ENCODE data around the gene PEX26. TPM values are rescaled to one million over a fixed set of nuclear protein-coding genes. Genes with fewer than 3 reads are reported as not detected.

The PEX26 gene
- total RNA-seq, 2 experiments from 2014 or later = 57.8 to 59.7 TPM

DNA sequence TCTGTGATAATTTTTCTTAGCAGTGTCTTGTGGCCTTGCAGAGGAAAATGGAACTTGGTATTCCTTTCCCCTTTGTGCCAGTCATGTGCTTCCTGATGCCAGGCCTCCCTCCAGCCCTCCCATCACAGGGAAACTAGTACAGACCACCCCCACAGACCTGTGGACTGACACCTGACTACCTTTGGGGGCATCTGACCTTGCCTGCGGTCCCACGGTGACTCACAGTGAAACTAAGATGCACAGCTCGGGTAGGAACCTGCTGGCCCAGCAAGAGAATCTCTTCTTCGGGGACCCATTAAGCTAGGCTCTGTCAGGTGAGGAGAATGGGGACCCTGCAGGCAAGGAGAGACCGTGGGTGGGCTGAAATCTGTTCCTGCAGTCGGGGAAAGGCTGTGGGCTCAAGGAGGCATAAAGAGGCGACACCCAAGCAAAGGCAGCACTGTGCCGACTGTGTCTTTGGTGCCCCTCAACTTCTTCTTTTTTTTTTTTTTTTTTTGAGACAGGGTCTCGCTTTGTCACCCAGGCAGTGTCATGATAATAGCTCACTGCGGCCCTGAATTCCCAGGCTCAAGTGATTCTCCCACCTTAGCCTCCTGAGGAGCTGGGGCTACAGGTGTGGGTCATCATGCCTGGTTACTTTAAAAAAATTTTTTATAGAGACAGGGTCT is 20.8 kb upstream of the PEX26 start:
- ATAC-seq = peak; percentile 24
- no peak overlapping the region for H3K4me3 Mint-ChIP-seq
- intact Hi-C loops (cut with micrococcal nuclease) = no loop called here
- H3K27me3 Mint-ChIP-seq = peaks cover 9% of the 10 kb centered on the region
- no peak for DNase-seq
- H3K36me3 Mint-ChIP-seq (ENCODE audit: low read depth) = no peaks in the 10 kb centered on the region
- no peaks in the 10 kb centered on the region for H3K4me1 Mint-ChIP-seq (ENCODE audit: low read depth)
- ChIA-PET CTCF (interaction anchor here (0.9 to 1.8 kb wide), 2 partner anchors 19 to 227 kb away, joined by 3 to 8 read pairs; no protein-coding TSS in a partner anchor), POLR2A (no interaction called here)
- H3K9me3 Mint-ChIP-seq = no peaks in the 10 kb centered on the region
- H3K27ac Mint-ChIP-seq = no peak overlapping the region
- TF ChIP-seq, protein P1, sequence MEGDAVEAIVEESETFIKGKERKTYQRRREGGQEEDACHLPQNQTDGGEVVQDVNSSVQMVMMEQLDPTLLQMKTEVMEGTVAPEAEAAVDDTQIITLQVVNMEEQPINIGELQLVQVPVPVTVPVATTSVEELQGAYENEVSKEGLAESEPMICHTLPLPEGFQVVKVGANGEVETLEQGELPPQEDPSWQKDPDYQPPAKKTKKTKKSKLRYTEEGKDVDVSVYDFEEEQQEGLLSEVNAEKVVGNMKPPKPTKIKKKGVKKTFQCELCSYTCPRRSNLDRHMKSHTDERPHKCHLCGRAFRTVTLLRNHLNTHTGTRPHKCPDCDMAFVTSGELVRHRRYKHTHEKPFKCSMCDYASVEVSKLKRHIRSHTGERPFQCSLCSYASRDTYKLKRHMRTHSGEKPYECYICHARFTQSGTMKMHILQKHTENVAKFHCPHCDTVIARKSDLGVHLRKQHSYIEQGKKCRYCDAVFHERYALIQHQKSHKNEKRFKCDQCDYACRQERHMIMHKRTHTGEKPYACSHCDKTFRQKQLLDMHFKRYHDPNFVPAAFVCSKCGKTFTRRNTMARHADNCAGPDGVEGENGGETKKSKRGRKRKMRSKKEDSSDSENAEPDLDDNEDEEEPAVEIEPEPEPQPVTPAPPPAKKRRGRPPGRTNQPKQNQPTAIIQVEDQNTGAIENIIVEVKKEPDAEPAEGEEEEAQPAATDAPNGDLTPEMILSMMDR (IDR thresholded peaks at IDR 0.05) = no peak

DNA sequence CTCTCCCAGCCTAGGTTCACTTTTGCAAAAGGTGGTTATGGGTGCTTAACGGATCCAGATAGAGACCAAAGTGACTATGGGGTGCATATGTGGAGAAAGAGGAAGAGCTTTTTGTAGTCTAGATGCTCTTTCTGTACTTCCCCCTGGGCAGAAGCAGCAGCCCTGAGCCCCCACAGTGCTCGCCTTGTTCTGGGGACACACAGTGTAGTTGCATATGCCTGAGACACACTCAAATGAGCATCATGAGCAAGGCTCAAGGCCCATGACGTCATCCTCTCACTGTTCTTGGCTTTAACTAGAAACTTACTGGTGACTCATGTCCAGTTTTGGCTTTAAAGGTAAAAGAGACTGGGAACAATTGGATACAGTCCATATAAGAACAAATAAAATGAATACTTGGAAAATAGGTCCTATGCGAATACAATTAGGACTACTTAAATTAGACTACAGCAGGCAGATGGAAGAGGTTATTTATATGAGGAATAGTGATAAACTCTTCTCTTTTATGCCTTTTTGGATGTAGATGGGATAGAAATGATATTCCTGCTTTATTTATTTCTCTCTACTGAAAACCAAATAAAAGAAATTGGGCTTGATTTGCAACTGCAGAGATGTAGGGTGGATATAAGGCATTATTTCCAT is 20.1 kb upstream of the PEX26 start:
- no peaks in the 10 kb centered on the region for H3K4me1 Mint-ChIP-seq (ENCODE audit: low read depth)
- ChIA-PET POLR2A (no interaction called here), CTCF (interaction anchor here (1.2 to 1.7 kb wide), 3 partner anchors 14 to 228 kb away, joined by 4 to 5 read pairs (median 4); no protein-coding TSS in a partner anchor)
- intact Hi-C loops (cut with micrococcal nuclease) = no loop called here
- DNase-seq = no peak
- no peak overlapping the region for H3K4me3 Mint-ChIP-seq
- no peak overlapping the region for H3K27ac Mint-ChIP-seq
- ATAC-seq = no peak
- no peaks in the 10 kb centered on the region for H3K36me3 Mint-ChIP-seq (ENCODE audit: low read depth)
- peaks cover 9% of the 10 kb centered on the region for H3K27me3 Mint-ChIP-seq
- no peaks in the 10 kb centered on the region for H3K9me3 Mint-ChIP-seq
- TF ChIP-seq, protein P1 (IDR thresholded peaks at IDR 0.05) = no peak

DNA sequence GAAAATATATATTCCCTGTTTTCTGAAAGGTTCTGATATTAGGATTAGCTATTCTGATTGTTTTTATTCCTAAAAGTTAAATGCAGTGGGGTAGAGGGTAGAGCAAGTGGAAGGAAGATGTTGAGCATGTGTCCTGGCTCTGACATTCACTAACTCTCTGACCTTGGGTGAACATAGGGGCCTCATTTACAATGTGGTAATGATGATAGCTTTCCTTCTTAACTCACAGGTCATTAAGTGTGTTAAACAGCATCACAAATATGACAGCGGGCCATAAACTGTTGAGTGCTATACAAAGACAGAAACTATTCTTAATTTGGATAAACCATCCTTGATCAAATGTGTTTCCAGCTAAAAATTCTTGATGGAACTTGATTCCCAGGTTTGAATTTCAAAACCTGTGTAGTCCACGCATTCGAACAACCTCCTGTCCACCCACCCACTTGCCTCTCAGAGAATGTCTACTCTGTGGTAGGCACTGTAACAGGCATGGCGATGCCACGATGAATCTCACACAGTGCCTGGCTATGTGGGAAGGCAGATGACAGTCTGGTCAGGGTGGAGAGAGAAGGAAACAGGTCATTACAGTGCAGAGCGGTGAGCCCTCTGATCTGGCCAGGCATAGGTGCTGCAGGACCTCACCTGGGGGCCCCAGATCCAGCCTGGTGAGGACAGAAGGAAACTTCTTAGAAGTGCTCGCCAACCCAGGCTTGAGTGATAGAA is 19.3 kb upstream of the PEX26 start:
- Mint-ChIP-seq H3K36me3 (ENCODE audit: low read depth) (no peaks in the 10 kb centered on the region), H3K4me1 (ENCODE audit: low read depth) (no peaks in the 10 kb centered on the region), H3K27ac (no peak overlapping the region), H3K4me3 (no peak overlapping the region), H3K27me3 (peaks cover 10% of the 10 kb centered on the region), H3K9me3 (no peaks in the 10 kb centered on the region)
- TF ChIP-seq, protein P1 (IDR thresholded peaks at IDR 0.05) = no peak
- CTCF ChIA-PET = interaction anchor here (1.2 to 1.7 kb wide), 3 partner anchors 14 to 228 kb away, joined by 4 to 5 read pairs (median 4); no protein-coding TSS in a partner anchor
- intact Hi-C loops (cut with micrococcal nuclease) = no loop called here
- POLR2A ChIA-PET = no interaction called here
- no peak for ATAC-seq
- no peak for DNase-seq

DNA sequence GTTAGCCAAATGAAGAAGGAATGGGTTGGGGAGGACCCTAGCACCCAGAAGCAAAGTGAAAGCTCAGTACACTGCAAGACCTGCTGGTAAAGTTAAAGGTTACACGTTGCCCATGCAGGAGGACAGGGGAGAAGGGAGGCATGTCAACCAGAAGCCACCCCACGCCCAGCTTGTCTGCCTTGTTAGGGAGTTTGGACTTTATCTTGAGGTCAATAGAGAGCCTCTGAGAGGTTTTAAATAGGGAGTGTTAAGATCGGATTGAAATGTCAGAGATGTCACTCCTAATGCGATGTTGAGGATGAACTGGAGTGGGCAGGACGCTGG is 18.7 kb upstream of the PEX26 start:
- intact Hi-C loops (cut with micrococcal nuclease) = no loop called here
- ChIA-PET POLR2A (no interaction called here), CTCF (interaction anchor here (1.0 to 1.7 kb wide), 3 partner anchors 13 to 229 kb away, joined by 3 to 5 read pairs (median 4); no protein-coding TSS in a partner anchor)
- DNase-seq (no peak), ATAC-seq (no peak)
- Mint-ChIP-seq H3K4me3 (no peak overlapping the region), H3K27me3 (peaks cover 13% of the 10 kb centered on the region), H3K9me3 (no peaks in the 10 kb centered on the region), H3K36me3 (ENCODE audit: low read depth) (no peaks in the 10 kb centered on the region), H3K27ac (no peak overlapping the region), H3K4me1 (ENCODE audit: low read depth) (no peaks in the 10 kb centered on the region)
- TF ChIP-seq, protein P1 (IDR thresholded peaks at IDR 0.05) = no peak

DNA sequence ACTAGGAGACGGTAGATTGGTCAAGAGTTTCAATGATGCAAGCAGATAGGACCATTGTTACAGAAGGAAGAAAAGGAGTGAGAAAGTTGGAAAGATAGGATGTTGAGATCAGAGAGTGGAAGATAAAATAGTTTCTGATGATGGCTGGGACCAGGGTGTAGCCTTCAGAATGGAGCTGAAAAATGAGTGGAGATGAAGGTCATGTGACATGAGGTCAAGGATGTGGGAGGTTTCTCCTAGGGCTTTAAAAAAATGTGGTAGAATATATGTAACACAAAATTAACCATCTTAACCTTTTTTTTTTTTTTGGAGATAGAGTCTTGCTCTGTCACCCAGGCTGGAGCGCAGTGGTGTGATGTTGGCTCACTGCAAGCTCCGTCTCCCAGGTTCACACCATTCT is 18.3 kb upstream of the PEX26 start:
- ChIA-PET POLR2A (no interaction called here), CTCF (interaction anchor here (1.0 kb wide), 1 partner anchor 229 kb away, joined by 3 read pairs; no protein-coding TSS in a partner anchor)
- H3K27ac Mint-ChIP-seq = no peak overlapping the region
- DNase-seq (no peak), ATAC-seq (no peak)
- intact Hi-C loops (cut with micrococcal nuclease) = no loop called here
- H3K4me3 Mint-ChIP-seq = no peak overlapping the region
- H3K27me3 Mint-ChIP-seq = peaks cover 13% of the 10 kb centered on the region
- H3K4me1 Mint-ChIP-seq (ENCODE audit: low read depth) = no peaks in the 10 kb centered on the region
- TF ChIP-seq, protein P1 (IDR thresholded peaks at IDR 0.05) = no peak
- no peaks in the 10 kb centered on the region for H3K9me3 Mint-ChIP-seq
- no peaks in the 10 kb centered on the region for H3K36me3 Mint-ChIP-seq (ENCODE audit: low read depth)

Measured in activated CD8-positive, alpha-beta T cell treated with anti-CD3 and anti-CD28 coated beads for 36 hours (primary cell).